SH-SY5Y (cell line): ENCODE measurements around the gene GORASP1.

Experiments
- GATA2 ChIP-seq: IDR thresholded peaks from 2 replicates; pipeline ENCODE4 v1.6.1; 2011; ENCODE audit warnings: mild to moderate bottlenecking, low read depth, low read length
- GATA3 ChIP-seq: IDR thresholded peaks from 2 replicates; pipeline ENCODE4 v1.6.1; 2011; ENCODE audit warnings: low read depth, mild to moderate bottlenecking, low read length, moderate library complexity

- TF ChIP-seq GATA2 (no peak), GATA3 (no peak)
These were observed 19.2 kb upstream of the GORASP1 start for GRCh38 chr3:39126532-39127071.
